Activated CD4-positive, alpha-beta memory T cell treated with anti-CD3 and anti-CD28 coated beads, Interleukin-2, amount 10 ng/mL, durations not matched to agents 7 days and 5 days (primary cell): ENCODE data around the gene NTRK3. TPM values are rescaled to one million over a fixed set of nuclear protein-coding genes. Genes with fewer than 3 reads are reported as not detected.
A peak's percentile ranks its signal among the peaks of the same experiment; 100 is the strongest.

Source experiments
- CTCF ChIA-PET: fragments of 350-600 bp; sonication (Branson Sonifier 250); formaldehyde crosslinking; loops from one replicate; lab custom pipeline; 2021; ENCODE audit warnings: antibody characterized with exemption, inconsistent platforms; lab: Charles Lee
- POLR2A ChIA-PET: fragments of 350-600 bp; sonication (Branson Sonifier 250); formaldehyde crosslinking; loops from one replicate; lab custom pipeline; 2021; ENCODE audit warnings: antibody characterized with exemption; lab: Charles Lee
- DNase-seq: peaks from one replicate; pipeline ENCODE4 v3.0.0-alpha.2; 2020
- H3K27ac Mint-ChIP-seq: one replicate; pipeline ENCODE4 v1.8.0; 2021; ENCODE audit warnings: mild to moderate bottlenecking, mixed read lengths
- H3K27me3 Mint-ChIP-seq: one replicate; pipeline ENCODE4 v1.8.0; 2021; ENCODE audit warnings: mixed read lengths
- H3K36me3 Mint-ChIP-seq: one replicate; pipeline ENCODE4 v1.8.0; 2021; ENCODE audit warnings: low read depth, mixed read lengths
- H3K4me1 Mint-ChIP-seq: one replicate; pipeline ENCODE4 v1.8.0; 2021; ENCODE audit warnings: mixed read lengths
- H3K4me3 Mint-ChIP-seq: one replicate; pipeline ENCODE4 v1.8.0; 2021; ENCODE audit warnings: mild to moderate bottlenecking, mixed read lengths
- H3K9me3 Mint-ChIP-seq: one replicate; pipeline ENCODE4 v1.8.0; 2021; ENCODE audit warnings: mixed read lengths
- total RNA-seq, 2 experiments: library from RNA; stranded (reverse); gene quantifications; one replicate each; pipeline ENCODE4 v1.2.3, GENCODE V29; 2021

The NTRK3 gene
- total RNA-seq, 2 experiments from 2014 or later = not detected

GRCh38 chr15:88250826-88251225 lies 5.7 kb downstream of the NTRK3 start:
- H3K9me3 Mint-ChIP-seq = no peaks in the 10 kb centered on the region

DNA sequence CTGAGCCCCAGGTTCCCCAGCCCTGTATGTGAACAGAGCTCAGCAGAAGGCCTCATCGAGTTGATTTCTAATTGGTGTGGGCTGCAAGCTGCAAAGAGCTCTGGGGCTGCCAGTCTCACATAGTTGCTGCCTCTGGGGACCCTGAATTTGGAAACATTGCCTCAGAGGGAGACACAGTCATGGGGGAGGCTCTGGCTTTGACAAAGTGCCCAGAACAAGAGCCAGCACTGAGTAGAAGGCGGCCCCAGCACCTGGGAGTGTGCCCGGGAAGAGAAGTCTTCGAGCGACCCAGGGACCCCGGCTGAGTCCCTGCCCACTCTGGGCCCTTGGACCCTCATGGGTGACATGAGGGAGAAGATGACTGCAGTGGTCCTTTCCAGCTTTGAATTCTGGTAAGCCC lies 7.3 kb downstream of the NTRK3 start:
- no peaks in the 10 kb centered on the region for H3K9me3 Mint-ChIP-seq
- ChIA-PET CTCF (interaction anchor here (1.0 kb wide), 1 partner anchor 27 kb away, joined by 3 read pairs; no protein-coding TSS in a partner anchor), POLR2A (no interaction called here)
- no peak overlapping the region for H3K4me3 Mint-ChIP-seq
- no peak overlapping the region for H3K27ac Mint-ChIP-seq
- H3K27me3 Mint-ChIP-seq = peaks cover 21% of the 10 kb centered on the region
- DNase-seq = no peak
- peaks cover 4% of the 10 kb centered on the region for H3K4me1 Mint-ChIP-seq
- no peaks in the 10 kb centered on the region for H3K36me3 Mint-ChIP-seq

More at GRCh38 chr15:88250826-88251225, 5.7 kb downstream of the NTRK3 start:
- Mint-ChIP-seq H3K27ac (no peak overlapping the region), H3K4me1 (peaks cover 8% of the 10 kb centered on the region), H3K36me3 (no peaks in the 10 kb centered on the region), H3K27me3 (peaks cover 28% of the 10 kb centered on the region), H3K4me3 (no peak overlapping the region)
- CTCF ChIA-PET = no interaction called here
- no peak for DNase-seq
- POLR2A ChIA-PET = no interaction called here

DNA sequence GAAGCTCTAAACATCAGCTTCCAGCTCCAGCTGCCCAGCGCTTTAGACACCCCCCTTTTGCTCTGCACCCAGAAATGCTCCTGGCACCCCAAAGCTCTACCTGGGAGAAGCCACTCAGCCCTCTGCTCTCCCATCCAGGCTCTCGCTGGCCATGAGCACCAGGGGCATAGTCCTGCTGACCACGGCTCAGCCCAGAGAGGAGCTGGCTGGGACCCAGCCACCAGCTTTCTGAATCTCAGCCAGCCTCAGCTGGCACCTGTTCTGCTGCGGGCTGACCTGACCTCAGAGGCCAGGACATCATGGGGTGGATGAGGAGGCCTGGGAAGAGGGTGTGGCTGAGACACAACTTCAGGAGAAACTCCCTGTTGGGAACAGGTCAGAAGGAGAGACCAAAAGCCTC lies 8.6 kb downstream of the NTRK3 start:
- peaks cover 4% of the 10 kb centered on the region for H3K4me1 Mint-ChIP-seq
- H3K4me3 Mint-ChIP-seq = no peak overlapping the region
- H3K27me3 Mint-ChIP-seq = peaks cover 14% of the 10 kb centered on the region
- no peaks in the 10 kb centered on the region for H3K36me3 Mint-ChIP-seq
- CTCF ChIA-PET = interaction anchor here (1.2 to 5.1 kb wide), 3 partner anchors 9 to 56 kb away, joined by 3 to 30 read pairs (median 4); no protein-coding TSS in a partner anchor
- no peaks in the 10 kb centered on the region for H3K9me3 Mint-ChIP-seq
- no peak overlapping the region for H3K27ac Mint-ChIP-seq
- no peak for DNase-seq
- POLR2A ChIA-PET = no interaction called here

GRCh38 chr15:88246666-88247446 lies 9.7 kb downstream of the NTRK3 start:
- Mint-ChIP-seq H3K4me1 (peaks cover 4% of the 10 kb centered on the region), H3K36me3 (no peaks in the 10 kb centered on the region), H3K4me3 (no peak overlapping the region), H3K27me3 (peaks cover 14% of the 10 kb centered on the region), H3K27ac (no peak overlapping the region), H3K9me3 (no peaks in the 10 kb centered on the region)
- CTCF ChIA-PET = interaction anchor here (0.7 to 5.1 kb wide), 5 partner anchors 8 to 1622 kb away, joined by 3 to 30 read pairs (median 5); no protein-coding TSS in a partner anchor
- POLR2A ChIA-PET = no interaction called here
- peak; percentile 70 for DNase-seq

GRCh38 chr15:88246081-88246480 lies 10.5 kb downstream of the NTRK3 start:
- CTCF ChIA-PET = interaction anchor here (1.0 to 5.1 kb wide), 4 partner anchors 12 to 27 kb away, joined by 3 to 30 read pairs (median 4); no protein-coding TSS in a partner anchor

GRCh38 chr15:88243895-88244787 lies 12.4 kb downstream of the NTRK3 start:
- ChIA-PET POLR2A (no interaction called here), CTCF (interaction anchor here (0.8 to 5.1 kb wide), 6 partner anchors 8 to 208 kb away, joined by 3 to 30 read pairs (median 4); no protein-coding TSS in a partner anchor)
- H3K36me3 Mint-ChIP-seq = no peaks in the 10 kb centered on the region
- DNase-seq = no peak
- peaks cover 4% of the 10 kb centered on the region for H3K4me1 Mint-ChIP-seq
- H3K9me3 Mint-ChIP-seq = no peaks in the 10 kb centered on the region
- no peak overlapping the region for H3K4me3 Mint-ChIP-seq
- peaks cover 14% of the 10 kb centered on the region for H3K27me3 Mint-ChIP-seq
- H3K27ac Mint-ChIP-seq = no peak overlapping the region

More at GRCh38 chr15:88246081-88246480, 10.5 kb downstream of the NTRK3 start:
- peaks cover 14% of the 10 kb centered on the region for H3K27me3 Mint-ChIP-seq
- no peak overlapping the region for H3K27ac Mint-ChIP-seq
- peaks cover 4% of the 10 kb centered on the region for H3K4me1 Mint-ChIP-seq
- no peak overlapping the region for H3K4me3 Mint-ChIP-seq
- no peak for DNase-seq
- no peaks in the 10 kb centered on the region for H3K36me3 Mint-ChIP-seq
- POLR2A ChIA-PET = no interaction called here
- no peaks in the 10 kb centered on the region for H3K9me3 Mint-ChIP-seq

GRCh38 chr15:88242586-88243555 lies 13.7 kb downstream of the NTRK3 start:
- Mint-ChIP-seq H3K36me3 (no peaks in the 10 kb centered on the region), H3K27ac (no peak overlapping the region), H3K9me3 (no peaks in the 10 kb centered on the region), H3K4me3 (no peak overlapping the region), H3K27me3 (peaks cover 16% of the 10 kb centered on the region), H3K4me1 (peaks cover 4% of the 10 kb centered on the region)
- ChIA-PET CTCF (interaction anchor here (0.8 to 5.1 kb wide), 4 partner anchors 10 to 207 kb away, joined by 3 to 30 read pairs (median 5); no protein-coding TSS in a partner anchor), POLR2A (no interaction called here)
- DNase-seq = no peak

GRCh38 chr15:88241461-88241860 lies 15.1 kb downstream of the NTRK3 start:
- H3K27me3 Mint-ChIP-seq = peaks cover 13% of the 10 kb centered on the region
- no peaks in the 10 kb centered on the region for H3K36me3 Mint-ChIP-seq
- H3K27ac Mint-ChIP-seq = no peak overlapping the region
- no peaks in the 10 kb centered on the region for H3K9me3 Mint-ChIP-seq
- DNase-seq = no peak
- H3K4me3 Mint-ChIP-seq = no peak overlapping the region
- peaks cover under 1% of the 10 kb centered on the region for H3K4me1 Mint-ChIP-seq
- CTCF ChIA-PET = no interaction called here
- POLR2A ChIA-PET = no interaction called here

GRCh38 chr15:88241060-88241459 lies 15.5 kb downstream of the NTRK3 start:
- H3K4me1 Mint-ChIP-seq = no peaks in the 10 kb centered on the region
- POLR2A ChIA-PET = no interaction called here
- H3K4me3 Mint-ChIP-seq = no peak overlapping the region
- peaks cover 11% of the 10 kb centered on the region for H3K27me3 Mint-ChIP-seq
- H3K27ac Mint-ChIP-seq = no peak overlapping the region
- no peaks in the 10 kb centered on the region for H3K36me3 Mint-ChIP-seq
- no peak for DNase-seq
- H3K9me3 Mint-ChIP-seq = no peaks in the 10 kb centered on the region
- CTCF ChIA-PET = no interaction called here

DNA sequence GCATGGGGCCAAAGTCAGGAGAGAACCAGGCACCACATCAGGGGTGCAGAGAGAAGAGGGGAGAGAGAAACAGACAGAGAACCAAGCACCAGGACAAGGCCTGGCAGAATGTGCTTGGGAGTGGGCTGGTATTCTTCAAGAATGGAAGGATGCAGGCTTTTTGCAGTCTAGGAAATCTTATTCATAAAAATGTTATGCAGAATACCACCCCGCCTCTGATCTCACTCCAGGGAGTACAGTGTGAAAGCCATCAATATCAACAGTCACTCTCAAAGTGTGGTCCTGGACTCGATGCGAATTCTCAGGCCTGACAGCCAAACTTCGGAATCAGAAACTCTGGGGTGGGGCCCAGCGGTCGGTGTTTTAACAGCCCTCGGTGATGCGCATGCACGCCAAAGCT lies 16.9 kb downstream of the NTRK3 start:
- Mint-ChIP-seq H3K4me1 (no peaks in the 10 kb centered on the region), H3K36me3 (no peaks in the 10 kb centered on the region), H3K27ac (no peak overlapping the region), H3K4me3 (no peak overlapping the region), H3K27me3 (peaks cover 6% of the 10 kb centered on the region), H3K9me3 (no peaks in the 10 kb centered on the region)
- POLR2A ChIA-PET = no interaction called here
- no peak for DNase-seq
- CTCF ChIA-PET = no interaction called here

GRCh38 chr15:88238618-88239430 lies 17.7 kb downstream of the NTRK3 start:
- Mint-ChIP-seq H3K9me3 (no peaks in the 10 kb centered on the region), H3K27ac (no peak overlapping the region)
- CTCF ChIA-PET = interaction anchor here (1.0 kb wide), 1 partner anchor 9 kb away, joined by 4 read pairs; no protein-coding TSS in a partner anchor

More at GRCh38 chr15:88238618-88239430, 17.7 kb downstream of the NTRK3 start:
- POLR2A ChIA-PET = no interaction called here
- Mint-ChIP-seq H3K4me1 (no peaks in the 10 kb centered on the region), H3K36me3 (no peaks in the 10 kb centered on the region), H3K27me3 (peaks cover 6% of the 10 kb centered on the region), H3K4me3 (no peak overlapping the region)
- no peak for DNase-seq
